Skeletal muscle satellite cell (primary cell): Measurements from ENCODE around the gene PAMR1.
A peak's percentile ranks its signal among the peaks of the same experiment; 100 is the strongest.

Experiments used
- H3K27me3 ChIP-seq: 2 replicates; pipeline ENCODE4 v1.7.0; 2013; ENCODE audit warnings: low read length; ENCODE audit not compliant: control insufficient read depth, insufficient read depth
- H3K36me3 ChIP-seq: 2 replicates; pipeline ENCODE4 v1.7.0; 2013; ENCODE audit warnings: mild to moderate bottlenecking, control low read depth, low read length; ENCODE audit not compliant: insufficient read depth
- H3K4me1 ChIP-seq: 2 replicates; pipeline ENCODE4 v1.7.0; 2013; ENCODE audit warnings: low read length; ENCODE audit not compliant: control insufficient read depth, insufficient read depth
- H3K4me2 ChIP-seq: 2 replicates; pipeline ENCODE4 v1.7.0; 2013; ENCODE audit warnings: mild to moderate bottlenecking, low read length
- H3K4me3 ChIP-seq: 2 replicates; pipeline ENCODE4 v1.7.0; 2013; ENCODE audit warnings: low read length
- H3K9ac ChIP-seq: 2 replicates; pipeline ENCODE4 v1.7.0; 2013; ENCODE audit warnings: mild to moderate bottlenecking, low read depth, low read length, moderate library complexity
- H3K9me3 ChIP-seq: replicated peaks from 2 replicates; pipeline ENCODE4 v1.7.0; 2013; ENCODE audit warnings: mild to moderate bottlenecking, control low read depth, low read length

Gene PAMR1

DNA sequence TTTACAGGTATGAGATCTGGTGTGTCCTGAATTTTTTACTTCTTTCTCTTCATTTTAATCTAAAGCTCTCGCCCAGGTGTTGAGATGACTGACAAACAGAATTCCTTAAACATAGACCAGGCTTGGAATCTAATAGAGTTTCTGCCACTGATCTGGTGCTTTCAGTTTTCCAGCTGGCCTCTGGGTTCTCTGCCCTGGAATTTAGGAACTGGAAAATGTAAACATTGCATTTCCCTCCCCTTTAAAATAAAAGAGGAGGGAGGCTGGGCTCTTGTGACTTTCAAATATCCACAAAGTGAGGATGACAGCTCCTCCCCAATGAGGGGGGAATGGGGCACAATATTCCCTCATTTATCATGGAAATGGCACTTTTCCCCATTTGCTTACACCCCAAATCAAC, 5.0 kb downstream of the PAMR1 start:
- H3K9ac ChIP-seq = no peak overlapping the region
- no peaks in the 10 kb centered on the region for H3K36me3 ChIP-seq
- no peak overlapping the region for H3K4me2 ChIP-seq
- H3K9me3 ChIP-seq = no peaks in the 10 kb centered on the region
- H3K27me3 ChIP-seq = no peaks in the 10 kb centered on the region
- peaks cover 21% of the 10 kb centered on the region for H3K4me1 ChIP-seq
- H3K4me3 ChIP-seq = no peak overlapping the region

DNA sequence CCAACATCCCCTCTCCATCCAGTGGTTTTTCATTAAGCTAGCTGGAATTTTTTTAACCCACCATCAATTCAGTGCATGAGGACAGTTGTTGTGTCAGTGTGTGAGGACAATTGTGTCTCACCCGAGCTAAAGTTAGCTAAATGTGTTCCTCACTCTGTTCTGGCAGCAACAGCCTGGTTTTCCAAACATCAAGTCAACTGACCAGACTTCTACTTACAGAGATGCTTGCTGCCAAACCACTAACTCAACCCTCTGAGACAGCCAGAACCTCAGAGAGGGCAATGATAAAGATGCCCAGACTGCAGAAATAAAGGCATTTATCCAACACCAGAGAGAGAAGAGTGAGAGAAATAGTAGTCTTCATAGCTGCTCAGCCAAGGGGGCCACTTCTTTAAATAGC, 6.7 kb downstream of the PAMR1 start:
- H3K4me1 ChIP-seq = peaks cover 25% of the 10 kb centered on the region
- H3K36me3 ChIP-seq = no peaks in the 10 kb centered on the region
- no peak overlapping the region for H3K4me3 ChIP-seq
- H3K27me3 ChIP-seq = no peaks in the 10 kb centered on the region
- no peak overlapping the region for H3K9ac ChIP-seq
- no peaks in the 10 kb centered on the region for H3K9me3 ChIP-seq
- H3K4me2 ChIP-seq = no peak overlapping the region

DNA sequence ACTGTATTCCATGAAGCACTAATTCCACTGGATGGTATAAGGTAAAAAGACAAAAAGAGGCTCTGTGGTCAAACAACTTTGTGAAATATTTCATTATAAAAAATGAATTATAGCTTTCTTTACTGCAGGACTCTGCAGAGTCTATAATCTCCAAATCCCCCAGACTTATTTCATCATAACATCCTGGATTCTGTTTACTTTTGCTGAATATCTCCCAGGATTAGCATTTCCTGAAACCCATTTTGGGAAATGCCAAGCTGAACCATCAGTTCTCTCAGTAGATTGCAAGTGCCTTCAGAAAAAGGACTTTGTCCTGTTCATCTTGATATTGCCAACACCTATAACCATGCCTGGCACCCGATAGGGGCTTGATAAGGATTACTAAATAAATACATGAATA, 7.9 kb downstream of the PAMR1 start:
- Histone ChIP-seq H3K4me2 (no peak overlapping the region), H3K9ac (no peak overlapping the region), H3K9me3 (no peaks in the 10 kb centered on the region), H3K36me3 (no peaks in the 10 kb centered on the region), H3K4me1 (peaks cover 15% of the 10 kb centered on the region), H3K4me3 (no peak overlapping the region), H3K27me3 (no peaks in the 10 kb centered on the region)

DNA sequence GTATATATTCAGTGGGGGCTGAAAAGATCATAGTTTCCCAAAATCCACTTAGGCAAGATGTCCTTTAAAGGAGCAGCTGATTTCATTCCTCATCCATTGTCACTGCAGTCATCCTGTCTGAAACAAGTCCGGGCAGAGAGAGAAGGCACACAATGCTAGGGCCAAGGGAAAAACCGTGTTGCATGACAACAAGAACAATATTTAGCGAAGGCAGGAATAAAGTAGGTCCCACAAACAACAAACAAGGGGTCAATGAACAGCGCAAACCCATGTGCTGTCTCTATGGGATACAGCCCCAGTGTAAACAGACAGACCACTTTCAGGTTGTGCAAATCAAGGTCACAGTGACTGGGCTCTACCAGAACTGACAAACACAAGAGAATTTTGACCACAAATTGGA, 9.0 kb downstream of the PAMR1 start:
- Histone ChIP-seq H3K4me2 (no peak overlapping the region), H3K9me3 (no peaks in the 10 kb centered on the region), H3K4me1 (peaks cover 26% of the 10 kb centered on the region), H3K36me3 (no peaks in the 10 kb centered on the region), H3K4me3 (no peak overlapping the region), H3K27me3 (no peaks in the 10 kb centered on the region), H3K9ac (no peak overlapping the region)

DNA sequence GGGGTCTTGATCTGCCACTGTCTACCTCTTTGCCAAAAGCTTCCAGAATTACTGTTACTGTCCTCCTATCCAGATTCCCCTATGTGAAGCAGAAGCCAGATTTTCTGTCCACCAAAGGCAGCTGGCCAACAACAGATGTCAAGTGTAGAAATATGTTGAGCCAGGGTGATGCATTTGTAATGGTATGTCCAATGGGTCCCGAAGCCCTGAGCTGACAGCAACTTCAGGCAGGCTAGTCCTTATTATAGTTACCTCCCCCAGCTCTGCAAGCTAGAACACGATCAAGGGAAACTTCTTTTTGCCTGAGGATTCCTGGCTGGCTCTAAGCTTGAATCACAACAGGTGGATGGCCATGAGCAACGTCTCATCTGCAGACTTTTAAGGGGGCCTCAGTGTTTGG, 10.2 kb downstream of the PAMR1 start:
- H3K27me3 ChIP-seq = no peaks in the 10 kb centered on the region
- no peak overlapping the region for H3K4me3 ChIP-seq
- no peak overlapping the region for H3K9ac ChIP-seq
- peak overlapping the region; percentile 3 for H3K4me2 ChIP-seq
- H3K9me3 ChIP-seq = no peaks in the 10 kb centered on the region
- H3K36me3 ChIP-seq = no peaks in the 10 kb centered on the region
- peaks cover 33% of the 10 kb centered on the region for H3K4me1 ChIP-seq

DNA sequence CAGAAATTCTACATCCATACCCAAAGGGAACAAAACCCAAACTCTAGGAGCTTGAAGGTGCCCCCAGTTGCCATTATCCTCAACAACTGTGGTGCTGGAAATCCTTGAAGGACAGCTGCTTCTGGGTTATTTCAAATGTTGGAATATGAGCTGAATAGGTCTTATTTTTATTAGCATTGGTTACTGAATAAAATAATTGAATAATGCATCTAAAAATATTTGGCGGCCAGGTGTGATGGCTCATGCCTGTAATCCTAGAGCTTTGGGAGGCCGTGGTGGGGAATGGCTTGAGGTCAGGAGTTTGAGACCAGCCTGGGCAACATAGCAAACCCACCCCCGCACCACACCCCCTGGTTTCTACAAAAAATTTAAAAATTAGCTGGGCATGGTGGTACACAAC, 10.9 kb downstream of the PAMR1 start:
- Histone ChIP-seq H3K4me3 (no peak overlapping the region), H3K9me3 (no peaks in the 10 kb centered on the region), H3K9ac (no peak overlapping the region), H3K27me3 (no peaks in the 10 kb centered on the region), H3K4me1 (peaks cover 33% of the 10 kb centered on the region), H3K4me2 (no peak overlapping the region), H3K36me3 (no peaks in the 10 kb centered on the region)

DNA sequence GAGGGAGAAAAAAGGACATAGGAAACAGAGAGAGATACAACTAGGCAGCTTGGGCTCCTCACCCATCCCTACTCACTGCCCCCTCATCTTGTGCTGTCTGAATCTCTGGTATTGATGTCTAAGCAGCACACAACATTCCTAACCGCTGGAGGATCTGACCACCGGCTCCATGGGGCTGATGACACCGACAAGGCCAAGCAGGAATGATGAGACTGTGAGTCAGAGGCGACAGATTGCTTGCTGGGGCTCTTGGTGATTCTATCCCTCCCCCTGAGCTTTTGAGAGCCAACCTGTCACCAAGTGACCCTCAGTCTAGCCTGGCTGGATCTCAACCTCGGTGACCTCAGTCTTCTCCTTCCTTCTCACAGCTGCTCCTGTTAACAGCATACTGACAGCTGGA, 13.8 kb downstream of the PAMR1 start:
- no peaks in the 10 kb centered on the region for H3K36me3 ChIP-seq
- H3K4me2 ChIP-seq = peak overlapping the region; percentile 4
- peak overlapping the region; percentile 60 for H3K9ac ChIP-seq
- no peaks in the 10 kb centered on the region for H3K27me3 ChIP-seq
- H3K4me3 ChIP-seq = no peak overlapping the region
- no peaks in the 10 kb centered on the region for H3K9me3 ChIP-seq
- H3K4me1 ChIP-seq = peaks cover 33% of the 10 kb centered on the region

DNA sequence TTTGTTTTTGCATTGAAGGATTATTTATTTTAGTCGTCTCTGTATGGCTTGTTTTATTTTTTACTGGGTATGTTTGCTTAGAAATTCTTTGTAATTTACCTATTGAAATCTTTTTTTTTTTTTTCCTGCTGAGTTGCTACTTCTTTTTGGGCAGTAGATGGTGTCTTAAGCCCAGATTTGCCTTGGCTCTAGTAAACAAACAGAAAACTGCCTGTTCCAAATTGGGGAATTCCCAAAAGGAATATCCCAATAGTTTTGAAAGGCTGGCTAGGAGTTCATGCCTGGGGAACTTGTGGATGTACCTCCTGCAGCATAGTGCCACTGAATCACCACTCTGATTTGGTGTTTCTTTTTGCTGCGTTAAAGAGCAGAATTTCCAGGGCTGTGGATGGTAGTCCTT, 17.7 kb downstream of the PAMR1 start:
- Histone ChIP-seq H3K27me3 (no peaks in the 10 kb centered on the region), H3K4me3 (no peak overlapping the region), H3K4me2 (no peak overlapping the region), H3K4me1 (peaks cover 19% of the 10 kb centered on the region), H3K9me3 (no peaks in the 10 kb centered on the region), H3K9ac (no peak overlapping the region), H3K36me3 (no peaks in the 10 kb centered on the region)

DNA sequence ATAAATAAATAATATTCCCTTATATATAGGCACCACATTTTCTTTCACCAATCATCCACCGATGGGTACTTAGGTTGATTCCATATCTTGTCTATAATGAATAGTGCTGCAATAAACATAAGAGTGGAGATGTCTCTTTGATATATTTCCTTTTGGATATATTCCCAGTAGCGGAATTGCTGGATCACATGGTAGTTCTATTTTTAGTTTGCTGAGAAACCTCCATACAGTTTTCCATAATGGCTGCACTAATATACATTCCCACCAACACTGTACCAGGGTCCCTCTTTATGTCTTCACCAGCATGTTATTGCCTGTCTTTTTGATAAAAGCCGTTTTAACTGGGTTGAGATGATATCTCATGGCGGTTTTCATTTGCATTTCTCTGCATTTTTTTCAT, 23.6 kb downstream of the PAMR1 start:
- Histone ChIP-seq H3K4me1 (no peaks in the 10 kb centered on the region), H3K4me3 (no peak overlapping the region), H3K27me3 (no peaks in the 10 kb centered on the region), H3K4me2 (no peak overlapping the region), H3K9ac (no peak overlapping the region), H3K9me3 (no peaks in the 10 kb centered on the region), H3K36me3 (no peaks in the 10 kb centered on the region)

DNA sequence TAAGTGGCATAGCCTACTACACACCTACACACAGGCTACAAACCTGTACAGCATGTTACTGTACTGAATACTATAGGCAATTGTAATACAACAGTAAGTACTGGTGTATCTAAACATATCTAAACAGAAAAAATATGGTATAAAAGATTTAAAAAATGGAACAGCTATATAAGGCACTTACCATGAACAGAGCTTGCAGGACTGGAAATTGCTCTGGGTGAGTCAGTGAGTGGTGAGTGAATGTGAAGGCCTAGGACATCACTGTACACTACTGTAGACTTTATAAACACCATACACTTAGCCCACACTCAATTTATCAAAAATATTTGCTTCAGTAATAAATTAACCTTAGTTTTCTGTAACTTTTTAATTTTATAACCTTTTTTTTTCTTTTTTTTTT, 24.7 kb downstream of the PAMR1 start:
- Histone ChIP-seq H3K4me1 (no peaks in the 10 kb centered on the region), H3K4me2 (no peak overlapping the region), H3K4me3 (no peak overlapping the region), H3K27me3 (no peaks in the 10 kb centered on the region), H3K9ac (no peak overlapping the region), H3K9me3 (no peaks in the 10 kb centered on the region), H3K36me3 (no peaks in the 10 kb centered on the region)

DNA sequence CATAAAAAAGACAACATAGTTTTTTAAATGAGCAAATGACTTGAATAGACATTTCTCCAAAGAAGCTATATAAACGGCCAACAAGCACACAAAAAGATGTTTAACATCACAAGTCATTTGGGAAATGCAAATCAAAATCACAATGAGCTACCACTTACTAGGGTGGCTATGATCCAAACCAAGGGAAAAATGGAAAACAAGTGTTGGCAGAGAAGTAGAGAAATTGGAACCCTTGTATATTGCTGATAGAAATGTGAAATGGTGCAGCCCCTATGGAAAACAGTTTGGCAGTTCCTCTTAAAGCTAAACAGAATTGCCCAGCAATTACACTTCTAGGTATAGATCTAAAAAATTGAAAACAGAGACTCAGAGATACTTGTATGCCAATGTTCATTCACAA, 29.0 kb downstream of the PAMR1 start:
- no peak overlapping the region for H3K4me2 ChIP-seq
- H3K4me1 ChIP-seq = peaks cover 6% of the 10 kb centered on the region
- no peaks in the 10 kb centered on the region for H3K9me3 ChIP-seq
- H3K9ac ChIP-seq = no peak overlapping the region
- no peaks in the 10 kb centered on the region for H3K27me3 ChIP-seq
- no peaks in the 10 kb centered on the region for H3K36me3 ChIP-seq
- no peak overlapping the region for H3K4me3 ChIP-seq

DNA sequence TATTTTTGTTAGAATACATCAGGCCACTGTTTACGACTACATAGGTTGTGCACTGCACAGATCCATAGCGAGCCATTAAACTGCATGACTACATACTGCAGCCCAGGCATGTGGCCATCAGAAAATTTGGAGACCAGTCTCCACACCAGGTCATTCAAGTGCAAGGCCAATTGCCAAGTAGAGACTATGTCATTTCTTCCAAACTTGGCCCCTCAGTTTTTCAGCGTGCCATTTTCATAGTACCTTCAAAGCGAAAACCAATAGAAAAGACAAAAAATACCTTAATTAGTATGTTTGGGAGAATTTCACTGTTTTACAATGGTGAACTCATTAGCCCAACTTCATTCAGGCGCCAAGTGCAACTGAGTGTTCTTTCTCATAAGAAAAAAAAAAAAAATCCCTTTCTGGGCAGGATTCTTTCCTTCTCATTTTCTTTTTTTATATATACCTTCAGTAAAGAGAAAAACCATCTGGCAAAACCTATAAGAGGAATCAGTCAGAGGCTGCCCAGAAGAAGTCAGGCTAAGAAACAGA, 30.4 kb downstream of the PAMR1 start:
- H3K27me3 ChIP-seq = no peaks in the 10 kb centered on the region
- H3K4me1 ChIP-seq = peaks cover 14% of the 10 kb centered on the region
- no peak overlapping the region for H3K4me2 ChIP-seq
- no peaks in the 10 kb centered on the region for H3K36me3 ChIP-seq
- H3K9ac ChIP-seq = no peak overlapping the region
- no peak overlapping the region for H3K4me3 ChIP-seq
- no peaks in the 10 kb centered on the region for H3K9me3 ChIP-seq
